Osteoblast (primary cell): ENCODE data around the gene ADD2. TPM values are rescaled to one million over a fixed set of nuclear protein-coding genes. Genes with fewer than 3 reads are reported as not detected.

ENCODE experiments used
- DNase-seq: peaks from one replicate; pipeline ENCODE4 v3.0.0; 2011; ENCODE audit warnings: low spot score, mixed read lengths; ENCODE audit not compliant: insufficient read length; ENCODE audit errors: missing footprints
- H2AFZ ChIP-seq: 2 replicates; pipeline ENCODE4 v1.6.0; 2011; ENCODE audit warnings: mild to moderate bottlenecking, low read length
- H3K27ac ChIP-seq: 2 replicates; pipeline ENCODE4 v1.5.1; 2011; ENCODE audit warnings: mild to moderate bottlenecking, low read depth, low read length, moderate library complexity
- H3K27me3 ChIP-seq: 2 replicates; pipeline ENCODE4 v1.6.0; 2012; ENCODE audit warnings: mild to moderate bottlenecking, control low read depth, inconsistent platforms, low read length, moderate library complexity; ENCODE audit not compliant: insufficient read depth
- H3K36me3 ChIP-seq: 2 replicates; pipeline ENCODE4 v1.5.1; 2011; ENCODE audit warnings: mild to moderate bottlenecking, low read length, control low read depth, moderate library complexity; ENCODE audit not compliant: insufficient read depth
- H3K4me1 ChIP-seq: 2 replicates; pipeline ENCODE4 v1.5.1; 2011; ENCODE audit warnings: mild to moderate bottlenecking, low read length, control low read depth, moderate library complexity; ENCODE audit not compliant: insufficient read depth
- H3K4me2 ChIP-seq: 2 replicates; pipeline ENCODE4 v1.6.0; 2011; ENCODE audit warnings: mild to moderate bottlenecking, low read length; ENCODE audit not compliant: insufficient read depth
- H3K4me3 ChIP-seq: fragments of 200-600 bp; sonication (generic); 3 replicates; pipeline ENCODE4 v1.5.1; 2012; ENCODE audit warnings: mild to moderate bottlenecking, low read length, inconsistent platforms; ENCODE audit not compliant: insufficient read depth
- H3K79me2 ChIP-seq: 2 replicates; pipeline ENCODE4 v1.6.0; 2012; ENCODE audit warnings: mild to moderate bottlenecking, low read length, control low read depth, inconsistent platforms; ENCODE audit not compliant: insufficient read depth
- H3K9me3 ChIP-seq: 2 replicates; pipeline ENCODE4 v1.5.1; 2011; ENCODE audit warnings: low read depth, low read length, control low read depth
- H4K20me1 ChIP-seq: 2 replicates; pipeline ENCODE4 v1.6.0; 2012; ENCODE audit warnings: mild to moderate bottlenecking, low read length, control low read depth; ENCODE audit not compliant: insufficient read depth
- total RNA-seq: library from RNA; depleted of rRNA; stranded (reverse); fragments of >200 nt; gene quantifications from 2 replicates; pipeline ENCODE4 v1.2.3, GENCODE V29; 2012
- TF ChIP-seq, protein P1 (sequence below): IDR thresholded peaks from 2 replicates; pipeline ENCODE4 v1.5.1; 2011; ENCODE audit warnings: mild to moderate bottlenecking, low read depth, low read length, moderate library complexity; ENCODE audit errors: extremely low read depth

ADD2 gene
- total RNA-seq, 1 donor: not detected

DNA sequence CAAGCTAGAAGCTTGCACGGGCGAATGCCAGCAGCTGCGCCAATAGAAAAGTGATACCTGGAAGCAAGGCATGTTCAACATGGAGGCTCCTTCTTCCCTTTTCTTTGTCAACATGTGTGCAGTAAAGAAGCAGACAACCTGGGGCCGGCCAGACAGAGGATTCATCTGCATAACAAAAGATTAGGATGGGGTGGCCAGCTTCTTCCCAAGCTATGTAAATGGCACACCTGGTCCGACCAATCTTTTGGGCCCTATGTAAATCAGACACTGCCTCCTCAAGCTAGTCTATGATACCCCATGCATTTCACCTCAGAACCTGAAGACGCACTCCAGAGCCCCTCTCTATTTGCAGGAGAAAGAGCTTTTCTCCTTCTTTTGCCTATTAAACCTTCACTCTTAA is 148.0 kb downstream of the ADD2 start:
- H3K27me3 ChIP-seq: peaks cover 12% of the 10 kb centered on the region
- H3K79me2 ChIP-seq: no peaks in the 10 kb centered on the region
- TF ChIP-seq, protein P1, sequence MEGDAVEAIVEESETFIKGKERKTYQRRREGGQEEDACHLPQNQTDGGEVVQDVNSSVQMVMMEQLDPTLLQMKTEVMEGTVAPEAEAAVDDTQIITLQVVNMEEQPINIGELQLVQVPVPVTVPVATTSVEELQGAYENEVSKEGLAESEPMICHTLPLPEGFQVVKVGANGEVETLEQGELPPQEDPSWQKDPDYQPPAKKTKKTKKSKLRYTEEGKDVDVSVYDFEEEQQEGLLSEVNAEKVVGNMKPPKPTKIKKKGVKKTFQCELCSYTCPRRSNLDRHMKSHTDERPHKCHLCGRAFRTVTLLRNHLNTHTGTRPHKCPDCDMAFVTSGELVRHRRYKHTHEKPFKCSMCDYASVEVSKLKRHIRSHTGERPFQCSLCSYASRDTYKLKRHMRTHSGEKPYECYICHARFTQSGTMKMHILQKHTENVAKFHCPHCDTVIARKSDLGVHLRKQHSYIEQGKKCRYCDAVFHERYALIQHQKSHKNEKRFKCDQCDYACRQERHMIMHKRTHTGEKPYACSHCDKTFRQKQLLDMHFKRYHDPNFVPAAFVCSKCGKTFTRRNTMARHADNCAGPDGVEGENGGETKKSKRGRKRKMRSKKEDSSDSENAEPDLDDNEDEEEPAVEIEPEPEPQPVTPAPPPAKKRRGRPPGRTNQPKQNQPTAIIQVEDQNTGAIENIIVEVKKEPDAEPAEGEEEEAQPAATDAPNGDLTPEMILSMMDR: no peak
- H3K36me3 ChIP-seq: no peaks in the 10 kb centered on the region
- no peak overlapping the region for H2AFZ ChIP-seq
- no peaks in the 10 kb centered on the region for H4K20me1 ChIP-seq
- no peaks in the 10 kb centered on the region for H3K9me3 ChIP-seq
- H3K4me1 ChIP-seq: no peaks in the 10 kb centered on the region
- no peak overlapping the region for H3K4me3 ChIP-seq
- DNase-seq: no peak
- H3K4me2 ChIP-seq: no peak overlapping the region
- no peak overlapping the region for H3K27ac ChIP-seq

DNA sequence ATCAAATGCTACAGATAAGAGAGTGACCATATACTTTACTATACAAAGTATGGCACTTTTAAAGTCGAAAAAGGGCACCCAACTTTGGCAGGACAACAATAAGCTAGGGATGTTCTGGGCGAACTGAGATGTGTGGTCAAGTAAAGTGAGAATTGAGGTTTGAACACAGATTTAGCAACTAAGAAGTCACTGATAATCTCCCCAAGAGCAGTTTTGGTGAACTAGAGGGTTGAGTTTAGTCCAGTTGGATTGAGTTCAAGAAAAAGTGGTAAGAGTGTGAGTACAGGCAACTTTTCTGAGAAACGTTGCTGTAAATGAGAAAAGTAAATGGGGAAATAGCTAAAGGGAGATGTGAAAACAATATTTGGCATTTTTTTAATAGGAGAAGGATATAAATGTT is 148.8 kb downstream of the ADD2 start:
- Histone ChIP-seq H3K4me1 (no peaks in the 10 kb centered on the region), H3K36me3 (no peaks in the 10 kb centered on the region), H3K27me3 (peaks cover 12% of the 10 kb centered on the region), H2AFZ (no peak overlapping the region), H4K20me1 (no peaks in the 10 kb centered on the region), H3K79me2 (no peaks in the 10 kb centered on the region), H3K9me3 (no peaks in the 10 kb centered on the region), H3K4me3 (no peak overlapping the region), H3K4me2 (no peak overlapping the region), H3K27ac (no peak overlapping the region)
- no peak for DNase-seq
- TF ChIP-seq, protein P1: no peak

DNA sequence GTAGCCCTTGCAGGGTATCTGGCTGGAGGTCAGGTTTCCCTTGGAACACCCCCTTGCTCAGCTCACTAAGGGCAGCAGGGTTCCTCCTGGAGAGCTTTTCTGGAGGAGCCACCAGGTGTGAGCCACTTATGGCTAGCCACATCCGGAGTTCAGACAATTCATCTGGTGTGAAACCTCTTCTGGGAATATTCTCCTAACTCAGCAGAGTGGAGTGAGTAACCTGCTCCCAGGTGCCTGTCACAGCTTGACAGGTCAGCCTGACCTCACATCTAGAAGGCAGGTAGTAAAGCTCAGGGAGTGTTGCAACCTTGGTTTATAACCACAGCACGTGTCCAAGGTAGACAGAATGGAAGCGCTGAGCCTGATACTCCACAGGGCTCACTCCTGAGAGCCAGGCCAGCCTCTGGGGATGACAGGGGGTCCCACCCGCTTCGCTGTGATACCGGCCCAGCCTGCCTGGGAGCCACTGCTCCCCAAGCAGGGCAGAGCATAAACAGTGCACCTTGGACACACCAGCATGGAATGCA is 151.8 kb downstream of the ADD2 start:
- H2AFZ ChIP-seq: no peak overlapping the region
- no peaks in the 10 kb centered on the region for H3K9me3 ChIP-seq
- no peaks in the 10 kb centered on the region for H3K36me3 ChIP-seq
- no peak overlapping the region for H3K4me2 ChIP-seq
- no peaks in the 10 kb centered on the region for H3K79me2 ChIP-seq
- no peaks in the 10 kb centered on the region for H4K20me1 ChIP-seq
- H3K27me3 ChIP-seq: peaks cover 18% of the 10 kb centered on the region
- H3K27ac ChIP-seq: no peak overlapping the region
- DNase-seq: no peak
- no peaks in the 10 kb centered on the region for H3K4me1 ChIP-seq
- TF ChIP-seq, protein P1: no peak
- H3K4me3 ChIP-seq: no peak overlapping the region

DNA sequence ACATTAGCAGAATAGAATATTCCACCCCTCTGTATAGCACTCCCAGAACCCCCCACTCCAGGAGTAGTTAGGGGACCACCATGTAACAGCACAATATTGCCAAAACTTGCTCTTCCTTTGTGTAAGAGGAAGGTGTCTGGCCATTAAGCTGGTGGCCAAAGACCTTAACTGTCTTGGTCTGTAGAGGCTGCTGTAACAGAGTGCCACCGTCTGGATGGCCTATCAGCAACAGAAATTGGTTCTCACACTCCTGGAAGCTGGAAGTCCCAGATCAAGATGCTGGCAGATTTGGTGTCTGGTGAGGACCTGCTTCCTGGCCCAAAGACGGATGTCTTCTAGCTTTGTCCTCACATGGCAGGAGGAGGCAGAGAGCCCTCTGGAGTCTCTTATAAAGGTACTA is 152.8 kb downstream of the ADD2 start:
- Histone ChIP-seq H4K20me1 (no peaks in the 10 kb centered on the region), H2AFZ (no peak overlapping the region), H3K36me3 (no peaks in the 10 kb centered on the region), H3K4me3 (no peak overlapping the region), H3K4me1 (no peaks in the 10 kb centered on the region), H3K9me3 (no peaks in the 10 kb centered on the region), H3K27me3 (peaks cover 18% of the 10 kb centered on the region), H3K79me2 (no peaks in the 10 kb centered on the region), H3K4me2 (no peak overlapping the region), H3K27ac (no peak overlapping the region)
- DNase-seq: no peak
- TF ChIP-seq, protein P1: no peak
